Panc1 (cell line): ENCODE results near the gene DZIP1. TPM values are rescaled to one million over a fixed set of nuclear protein-coding genes. Genes with fewer than 3 reads are reported as not detected.

Experiments
- ATAC-seq: fragments of 200-7000 bp; cut with Tn5 transposase; 2 replicates; pipeline ENCODE4 v1.9.1; 2020; ENCODE audit warnings: mild to moderate bottlenecking, moderate library complexity
- BruUV-seq: library from RNA; stranded (reverse); fragments of 400-500 nt; replicated peaks from 2 replicates; lab custom pipeline; 2021; lab: Mats Ljungman, UMichigan
- CTCF ChIA-PET: fragments of 300-600 bp; sonication (Branson Sonifier 250); formaldehyde crosslinking; loops from one replicate; lab custom pipeline; 2022; ENCODE audit warnings: antibody characterized with exemption; lab: Charles Lee
- POLR2A ChIA-PET: fragments of 300-600 bp; sonication (Branson Sonifier 250); formaldehyde crosslinking; loops from one replicate; lab custom pipeline; 2022; ENCODE audit warnings: antibody characterized with exemption; lab: Charles Lee
- DNase-seq: peaks from one replicate; pipeline ENCODE4 v3.0.0-alpha.2; 2010; ENCODE audit warnings: low read depth, low spot score
- H3K27ac ChIP-seq: 2 replicates; pipeline ENCODE4 v1.5.1; 2011; ENCODE audit warnings: mild to moderate bottlenecking, low read length, inconsistent platforms
- H3K27me3 ChIP-seq: fragments of 200-500 bp; sonication (Bioruptor generic); 2 replicates; pipeline ENCODE4 v1.6.0; 2014; ENCODE audit warnings: low read length, inconsistent platforms; ENCODE audit not compliant: control insufficient read depth, insufficient read depth
- H3K36me3 ChIP-seq: fragments of 200-500 bp; sonication (Bioruptor generic); 2 replicates; pipeline ENCODE4 v1.5.1; 2014; ENCODE audit warnings: inconsistent platforms, mild to moderate bottlenecking, low read length, moderate library complexity; ENCODE audit not compliant: control insufficient read depth, insufficient read depth
- H3K4me1 ChIP-seq: 2 replicates; pipeline ENCODE4 v1.5.1; 2011; ENCODE audit warnings: inconsistent platforms, mild to moderate bottlenecking, low read length, moderate library complexity; ENCODE audit not compliant: control insufficient read depth, insufficient read depth
- H3K4me3 ChIP-seq, 2 experiments: 2 replicates each; pipeline ENCODE4 v1.5.1; 2011 to 2012; ENCODE audit warnings: low read depth in 2 of 2, low read length in 2 of 2, mild to moderate bottlenecking in 2 of 2, inconsistent platforms in 1 of 2, moderate library complexity in 1 of 2
- H3K9me3 ChIP-seq: fragments of 200-500 bp; sonication (Bioruptor generic); 2 replicates; pipeline ENCODE4 v1.5.1; 2014; ENCODE audit warnings: low read depth, mild to moderate bottlenecking, inconsistent platforms, low read length, moderate library complexity; ENCODE audit not compliant: control insufficient read depth, insufficient read depth
- POLR2AphosphoS5 ChIP-seq: IDR thresholded peaks from 2 replicates; pipeline ENCODE4 v1.6.1; 2012; ENCODE audit warnings: mild to moderate bottlenecking, low read depth, low read length, moderate library complexity
- SIN3A ChIP-seq: IDR thresholded peaks from 2 replicates; pipeline ENCODE4 v1.6.1; 2012; ENCODE audit warnings: low read depth, mild to moderate bottlenecking, low read length, moderate library complexity, borderline replicate concordance; ENCODE audit not compliant: insufficient read depth
- TCF7L2 ChIP-seq: IDR thresholded peaks from 2 replicates; pipeline ENCODE4 v1.6.1; 2011; ENCODE audit warnings: mild to moderate bottlenecking, low read depth, low read length, inconsistent platforms
- in situ Hi-C: cut with HindIII; loops from 2 replicates; pipeline ENCODE4 v1.10.0; 2016; ENCODE audit warnings: low sequenced_read_pairs, low pct_unique_long_range_greater_than_20kb
- intact Hi-C: fragments of 100-400 bp; cut with micrococcal nuclease; formaldehyde crosslinking; loops from one replicate; pipeline ENCODE4 v1.10.0; 2022; ENCODE audit not compliant: unreplicated experiment
- total RNA-seq: library from RNA; stranded (reverse); gene quantifications from one replicate; pipeline ENCODE4 v1.2.1, GENCODE V29; 2021; ENCODE audit not compliant: unreplicated experiment
- TF ChIP-seq, protein P1 (sequence below), 2 experiments: IDR thresholded peaks; 2 replicates each; pipeline ENCODE4 v1.6.1; 2011 to 2012; ENCODE audit warnings: low read depth in 2 of 2, control low read depth in 1 of 2, low read length in 1 of 2, mild to moderate bottlenecking in 1 of 2, moderate library complexity in 1 of 2; ENCODE audit not compliant: insufficient read depth in 1 of 2
- TF ChIP-seq, protein P2 (sequence below): fragments of 450-650 bp; IDR thresholded peaks from 2 replicates; pipeline ENCODE4 v1.5.1; 2017; ENCODE audit warnings: mild to moderate bottlenecking

Gene DZIP1
- total RNA-seq, 1 experiment from 2014 or later = 22.9 TPM

DNA sequence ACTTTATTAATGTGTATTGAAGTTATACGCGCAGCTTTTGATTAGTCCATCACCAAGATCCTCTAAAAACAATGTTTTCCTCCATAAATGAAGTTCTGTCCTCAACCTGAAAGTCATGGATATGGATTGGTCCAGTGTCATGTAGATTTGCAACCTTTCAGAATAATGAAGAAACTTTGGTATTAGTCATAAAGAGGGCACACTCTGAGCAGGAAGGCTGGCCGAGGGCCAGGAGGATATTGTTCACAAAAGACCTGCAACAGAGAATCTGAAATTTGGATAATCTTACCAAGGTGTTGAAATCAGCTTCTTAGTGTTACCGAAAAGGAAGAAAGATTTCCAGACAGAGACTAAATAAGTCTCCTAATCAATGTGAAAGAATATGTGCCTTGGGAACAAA is 71.3 kb downstream of the DZIP1 start:
- no peaks in the 10 kb centered on the region; the same call in 1 of the 2 replicates for H3K36me3 ChIP-seq
- intact Hi-C loops = no loop called here
- DNase-seq = no peak
- no peak for ATAC-seq
- ChIA-PET POLR2A (no interaction called here), CTCF (interaction anchor here (0.6 kb wide), 1 partner anchor 261 kb away, joined by 3 read pairs; no protein-coding TSS in a partner anchor)
- no peaks in the 10 kb centered on the region for H3K9me3 ChIP-seq
- H3K4me3 ChIP-seq = no peak overlapping the region
- no peaks in the 10 kb centered on the region for H3K4me1 ChIP-seq
- in situ Hi-C loops = no loop called here
- TF ChIP-seq, protein P1, sequence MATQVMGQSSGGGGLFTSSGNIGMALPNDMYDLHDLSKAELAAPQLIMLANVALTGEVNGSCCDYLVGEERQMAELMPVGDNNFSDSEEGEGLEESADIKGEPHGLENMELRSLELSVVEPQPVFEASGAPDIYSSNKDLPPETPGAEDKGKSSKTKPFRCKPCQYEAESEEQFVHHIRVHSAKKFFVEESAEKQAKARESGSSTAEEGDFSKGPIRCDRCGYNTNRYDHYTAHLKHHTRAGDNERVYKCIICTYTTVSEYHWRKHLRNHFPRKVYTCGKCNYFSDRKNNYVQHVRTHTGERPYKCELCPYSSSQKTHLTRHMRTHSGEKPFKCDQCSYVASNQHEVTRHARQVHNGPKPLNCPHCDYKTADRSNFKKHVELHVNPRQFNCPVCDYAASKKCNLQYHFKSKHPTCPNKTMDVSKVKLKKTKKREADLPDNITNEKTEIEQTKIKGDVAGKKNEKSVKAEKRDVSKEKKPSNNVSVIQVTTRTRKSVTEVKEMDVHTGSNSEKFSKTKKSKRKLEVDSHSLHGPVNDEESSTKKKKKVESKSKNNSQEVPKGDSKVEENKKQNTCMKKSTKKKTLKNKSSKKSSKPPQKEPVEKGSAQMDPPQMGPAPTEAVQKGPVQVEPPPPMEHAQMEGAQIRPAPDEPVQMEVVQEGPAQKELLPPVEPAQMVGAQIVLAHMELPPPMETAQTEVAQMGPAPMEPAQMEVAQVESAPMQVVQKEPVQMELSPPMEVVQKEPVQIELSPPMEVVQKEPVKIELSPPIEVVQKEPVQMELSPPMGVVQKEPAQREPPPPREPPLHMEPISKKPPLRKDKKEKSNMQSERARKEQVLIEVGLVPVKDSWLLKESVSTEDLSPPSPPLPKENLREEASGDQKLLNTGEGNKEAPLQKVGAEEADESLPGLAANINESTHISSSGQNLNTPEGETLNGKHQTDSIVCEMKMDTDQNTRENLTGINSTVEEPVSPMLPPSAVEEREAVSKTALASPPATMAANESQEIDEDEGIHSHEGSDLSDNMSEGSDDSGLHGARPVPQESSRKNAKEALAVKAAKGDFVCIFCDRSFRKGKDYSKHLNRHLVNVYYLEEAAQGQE (IDR thresholded peaks at IDR 0.05; ENCODE audit: insufficient read depth in 1 of 2, low read depth in 2 of 2, low read length in 1 of 2) = no peak
- TF ChIP-seq TCF7L2 = no peak
- no peak for TF ChIP-seq SIN3A
- no peak for TF ChIP-seq POLR2AphosphoS5
- TF ChIP-seq, protein P2, sequence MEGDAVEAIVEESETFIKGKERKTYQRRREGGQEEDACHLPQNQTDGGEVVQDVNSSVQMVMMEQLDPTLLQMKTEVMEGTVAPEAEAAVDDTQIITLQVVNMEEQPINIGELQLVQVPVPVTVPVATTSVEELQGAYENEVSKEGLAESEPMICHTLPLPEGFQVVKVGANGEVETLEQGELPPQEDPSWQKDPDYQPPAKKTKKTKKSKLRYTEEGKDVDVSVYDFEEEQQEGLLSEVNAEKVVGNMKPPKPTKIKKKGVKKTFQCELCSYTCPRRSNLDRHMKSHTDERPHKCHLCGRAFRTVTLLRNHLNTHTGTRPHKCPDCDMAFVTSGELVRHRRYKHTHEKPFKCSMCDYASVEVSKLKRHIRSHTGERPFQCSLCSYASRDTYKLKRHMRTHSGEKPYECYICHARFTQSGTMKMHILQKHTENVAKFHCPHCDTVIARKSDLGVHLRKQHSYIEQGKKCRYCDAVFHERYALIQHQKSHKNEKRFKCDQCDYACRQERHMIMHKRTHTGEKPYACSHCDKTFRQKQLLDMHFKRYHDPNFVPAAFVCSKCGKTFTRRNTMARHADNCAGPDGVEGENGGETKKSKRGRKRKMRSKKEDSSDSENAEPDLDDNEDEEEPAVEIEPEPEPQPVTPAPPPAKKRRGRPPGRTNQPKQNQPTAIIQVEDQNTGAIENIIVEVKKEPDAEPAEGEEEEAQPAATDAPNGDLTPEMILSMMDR = no peak
- BruUV-seq = no TSS peak
- no peaks in the 10 kb centered on the region for H3K27me3 ChIP-seq
- no peak overlapping the region for H3K27ac ChIP-seq

DNA sequence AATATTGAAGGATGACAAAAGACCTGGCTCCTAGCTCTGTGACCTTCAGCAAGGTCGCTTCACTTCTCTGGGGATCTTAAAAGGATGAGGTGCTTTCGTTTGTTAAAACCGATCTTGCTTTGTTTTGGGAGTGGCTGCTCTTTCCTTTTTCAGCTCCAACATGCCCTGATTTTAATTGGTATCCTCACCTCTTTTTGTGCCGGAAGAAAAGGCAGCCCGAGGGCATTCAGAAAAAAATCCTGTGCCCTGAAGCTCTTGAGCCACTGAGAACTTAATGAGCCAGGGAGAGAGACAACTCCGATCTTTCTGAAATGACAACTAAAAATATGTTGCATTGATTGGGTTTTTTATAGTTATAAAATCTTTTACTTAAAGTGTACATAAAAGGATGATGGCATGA is 72.6 kb downstream of the DZIP1 start:
- no peak for ATAC-seq
- in situ Hi-C loops (no loop called here), intact Hi-C loops (no loop called here)

More for the DNA sequence above, 72.6 kb downstream of the DZIP1 start:
- POLR2A ChIA-PET = no interaction called here
- Histone ChIP-seq H3K27ac (no peak overlapping the region), H3K36me3 (no peaks in the 10 kb centered on the region), H3K27me3 (no peaks in the 10 kb centered on the region), H3K9me3 (no peaks in the 10 kb centered on the region), H3K4me3 (no peak overlapping the region), H3K4me1 (no peaks in the 10 kb centered on the region)
- DNase-seq = no peak
- CTCF ChIA-PET = no interaction called here
- no peak for TF ChIP-seq TCF7L2
- TF ChIP-seq, protein P2 = no peak
- TF ChIP-seq SIN3A = no peak
- TF ChIP-seq POLR2AphosphoS5 = no peak
- TF ChIP-seq, protein P1 (IDR thresholded peaks at IDR 0.05; ENCODE audit: insufficient read depth in 1 of 2, low read depth in 2 of 2, low read length in 1 of 2) = no peak
- BruUV-seq = no TSS peak
